Sigmoid colon (tissue), 7 donors: ENCODE data around the gene SP3. TPM values are rescaled to one million over a fixed set of nuclear protein-coding genes. Genes with fewer than 3 reads are reported as not detected.

ENCODE experiments used
- DNase-seq: peaks from one replicate; pipeline ENCODE4 v3.0.0-alpha.2; 2019
- H3K27ac ChIP-seq, 4 donors: fragments of 200-600 bp; sonication (generic); one replicate each; pipeline ENCODE4 v1.5.1; 2016 to 2019; ENCODE audit warnings: mild to moderate bottlenecking in 1 of 4
- H3K27me3 ChIP-seq, 3 donors: fragments of 200-600 bp; sonication (generic); one replicate each; pipeline ENCODE4 v1.5.1; 2019; ENCODE audit warnings: mild to moderate bottlenecking in 1 of 3
- H3K36me3 ChIP-seq, 4 donors: fragments of 200-600 bp; sonication (generic); one replicate each; pipeline ENCODE4 v1.5.1; 2016 to 2019
- H3K4me1 ChIP-seq, 4 donors: fragments of 200-600 bp; sonication (generic); one replicate each; pipeline ENCODE4 v1.5.1; 2017 to 2019
- H3K4me3 ChIP-seq, 4 donors: fragments of 200-600 bp; sonication (generic); one replicate each; pipeline ENCODE4 v1.5.1; 2017 to 2019; ENCODE audit warnings: mild to moderate bottlenecking in 2 of 4, moderate library complexity in 1 of 4
- H3K9me3 ChIP-seq, 4 donors: fragments of 200-600 bp in 3 of 4; sonication (generic) in 3 of 4; one replicate each; pipeline versions ENCODE4 v1.5.1 to v1.6.1; 2013 to 2019
- CTCF ChIP-seq, 4 experiments: fragments of 450-650 bp in 3 of 4; fragments of 200-600 bp in 1 of 4; IDR thresholded peaks; one replicate each; pipeline ENCODE4 v1.5.1; 2016 to 2019; ENCODE audit warnings: antibody characterized with exemption in 4 of 4, mild to moderate bottlenecking in 3 of 4, moderate library complexity in 2 of 4
- EP300 ChIP-seq, 4 donors: sonication (generic); formaldehyde crosslinking; IDR thresholded peaks; one replicate each; pipeline ENCODE4 v1.6.1; 2017; ENCODE audit warnings: antibody characterized with exemption in 4 of 4
- POLR2A ChIP-seq, 2 donors: fragments of 450-650 bp; IDR thresholded peaks; one replicate each; pipeline ENCODE4 v1.6.1; 2016; ENCODE audit warnings: antibody characterized with exemption in 2 of 2, mild to moderate bottlenecking in 2 of 2, moderate library complexity in 2 of 2
- POLR2AphosphoS5 ChIP-seq, 4 donors: sonication (generic); formaldehyde crosslinking; IDR thresholded peaks; one replicate each; pipeline ENCODE4 v1.6.1; 2017; ENCODE audit warnings: antibody characterized with exemption in 4 of 4
- WGBS, 2 donors: extraction: QIAGEN DNeasy Blood & Tissue Kit; methylation state at CpG; one replicate each; pipeline ENCODE4 v1.1.7; 2013; 5-methylcytosine and 5-hydroxymethylcytosine counted together
- intact Hi-C: fragments of 100-400 bp; cut with DNase I; formaldehyde crosslinking; loops from one replicate; pipeline ENCODE4 v1.15.1; 2023
- polyA plus RNA-seq, 3 donors: library from polyadenylated mRNA; stranded (reverse); fragments of 200-250 nt; gene quantifications; one replicate each; pipeline ENCODE4 v1.2.3, GENCODE V29; 2013
- total RNA-seq, 4 donors: library from RNA; depleted of rRNA; stranded (reverse); fragments of >200 nt; gene quantifications; one replicate each; pipeline ENCODE4 v1.1.0, GENCODE V29; 2016
- donor health status: healthy with polysubstance abuse.
- donor health status: Bipolar disorder and iron deficiency.
- donor health status: healthy.

Gene SP3
- total and polyA plus RNA-seq, 7 donors = 24.6 to 120 (median 67.9) TPM

GRCh38 chr2:174003720-174004695 is 38.8 kb upstream of the SP3 start:
- DNase-seq = no peak
- Histone ChIP-seq H3K27me3 (no peaks in the 10 kb centered on the region), H3K36me3 (no peaks in the 10 kb centered on the region), H3K4me1 (peaks cover 0 to 19% (median 17%) of the 10 kb centered on the region in 4 donors), H3K4me3 (no peak overlapping the region), H3K27ac (peak overlapping the region in 2 of 4 donors; percentile 65 to 70), H3K9me3 (no peaks in the 10 kb centered on the region)
- intact Hi-C loops = no loop called here
- 70 to 75% methylated on average over 13 of the region's 13 CpGs for WGBS, 2 donors
- TF ChIP-seq POLR2A (IDR thresholded peaks at IDR 0.05) = no peak
- TF ChIP-seq EP300 (IDR thresholded peaks at IDR 0.05) = no peak
- no peak for TF ChIP-seq CTCF (IDR thresholded peaks at IDR 0.05)
- TF ChIP-seq POLR2AphosphoS5 (IDR thresholded peaks at IDR 0.05) = no peak

DNA sequence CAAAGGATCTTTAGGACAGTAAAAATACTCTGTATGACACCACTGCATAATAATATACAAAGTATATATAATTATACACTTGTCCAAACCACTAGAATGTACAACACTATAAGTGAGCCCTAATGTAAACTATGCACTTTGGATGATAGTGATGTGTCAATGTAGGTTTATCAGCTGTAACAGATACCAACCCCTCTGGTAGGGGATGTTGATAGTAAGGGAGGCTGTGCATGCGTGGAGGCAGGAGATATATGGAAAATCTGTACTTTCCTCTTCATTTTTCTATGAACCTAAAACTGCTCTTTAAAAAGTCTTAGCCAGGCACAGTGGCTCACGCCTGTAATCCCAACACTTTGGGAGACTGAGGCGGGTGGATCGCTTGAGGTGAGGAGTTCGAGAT is 37.5 kb upstream of the SP3 start:
- no peak for TF ChIP-seq EP300 (IDR thresholded peaks at IDR 0.05)
- TF ChIP-seq POLR2A (IDR thresholded peaks at IDR 0.05) = no peak
- no peak for TF ChIP-seq POLR2AphosphoS5 (IDR thresholded peaks at IDR 0.05)
- no peak for TF ChIP-seq CTCF (IDR thresholded peaks at IDR 0.05)
- no peak overlapping the region for H3K27ac ChIP-seq
- intact Hi-C loops = no loop called here
- 94 to 96% methylated on average over 5 of the region's 5 CpGs for WGBS, 2 donors
- H3K4me1 ChIP-seq = peaks cover 0 to 32% (median 30%) of the 10 kb centered on the region in 4 donors
- no peak overlapping the region for H3K4me3 ChIP-seq
- H3K27me3 ChIP-seq = no peaks in the 10 kb centered on the region
- H3K36me3 ChIP-seq = no peaks in the 10 kb centered on the region
- H3K9me3 ChIP-seq = no peaks in the 10 kb centered on the region
- DNase-seq = no peak

- Histone ChIP-seq H3K27me3 (no peaks in the 10 kb centered on the region), H3K4me3 (no peak overlapping the region), H3K27ac (no peak overlapping the region), H3K36me3 (no peaks in the 10 kb centered on the region), H3K9me3 (no peaks in the 10 kb centered on the region), H3K4me1 (peaks cover 0 to 48% (median 46%) of the 10 kb centered on the region in 4 donors)
- intact Hi-C loops = no loop called here
- TF ChIP-seq POLR2AphosphoS5 (IDR thresholded peaks at IDR 0.05) = no peak
- no peak for TF ChIP-seq EP300 (IDR thresholded peaks at IDR 0.05)
- TF ChIP-seq POLR2A (IDR thresholded peaks at IDR 0.05) = no peak
- no peak for TF ChIP-seq CTCF (IDR thresholded peaks at IDR 0.05)
- no peak for DNase-seq
- WGBS, 2 donors = 38 to 62% methylated on average over 2 of the region's 2 CpGs
Measured at GRCh38 chr2:174001107-174001506, 35.9 kb upstream of the SP3 start.

GRCh38 chr2:173999724-174000123 is 34.6 kb upstream of the SP3 start:
- Histone ChIP-seq H3K9me3 (no peaks in the 10 kb centered on the region), H3K36me3 (no peaks in the 10 kb centered on the region), H3K27me3 (no peaks in the 10 kb centered on the region), H3K4me3 (no peak overlapping the region), H3K27ac (peak overlapping the region in 3 of 4 donors; percentile 48 to 75 (median 69)), H3K4me1 (peaks cover 0 to 42% (median 37%) of the 10 kb centered on the region in 4 donors)
- intact Hi-C loops = no loop called here
- no peak for DNase-seq
- TF ChIP-seq CTCF (IDR thresholded peaks at IDR 0.05) (no peak), POLR2AphosphoS5 (IDR thresholded peaks at IDR 0.05) (no peak), EP300 (IDR thresholded peaks at IDR 0.05) (no peak), POLR2A (IDR thresholded peaks at IDR 0.05) (no peak)
- WGBS, 2 donors = 90 to 93% methylated on average over 2 of the region's 2 CpGs
